Measurements from ENCODE around the gene HHAT.

The HHAT gene

DNA sequence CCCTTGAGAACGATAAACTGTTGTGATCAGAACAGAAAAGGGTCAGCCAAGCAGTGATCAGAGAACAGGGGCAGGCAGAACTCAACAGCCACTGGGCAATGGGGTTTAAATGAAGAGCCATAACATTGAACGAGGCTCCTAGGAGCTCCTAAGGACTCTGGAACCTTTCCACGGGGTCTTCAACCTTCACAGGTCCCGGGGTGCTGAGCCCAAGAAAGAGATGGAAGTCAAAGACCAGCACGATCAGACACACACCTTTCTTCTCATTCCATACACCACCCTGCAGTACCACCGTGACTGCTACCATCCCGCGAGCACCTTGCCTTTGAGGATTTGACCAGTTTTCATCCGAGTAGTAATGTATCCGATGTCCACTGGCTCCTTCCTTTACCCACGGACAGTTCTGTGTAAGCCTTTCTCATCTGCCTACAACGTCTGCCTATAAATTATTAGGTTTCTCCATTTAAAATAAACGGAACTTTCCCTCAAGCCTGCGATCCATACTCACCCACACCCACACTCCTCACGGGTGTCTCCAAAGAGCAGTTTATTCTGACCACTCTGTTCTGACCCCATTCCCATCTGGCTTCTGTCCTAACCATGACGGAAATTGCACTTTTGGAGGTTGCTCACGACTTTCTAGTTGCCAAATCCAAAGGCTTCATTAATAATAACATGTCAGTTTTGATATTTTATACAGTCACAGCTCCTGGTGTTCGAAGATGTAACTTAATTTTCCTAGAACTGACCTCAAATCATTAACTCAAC is 16.8 kb upstream of the HHAT start:
- H3K4me3 ChIP-seq (ENCODE audit: low read depth, low read length): no peak overlapping the region
- DNase-seq (ENCODE audit: low read depth): no peak

DNA sequence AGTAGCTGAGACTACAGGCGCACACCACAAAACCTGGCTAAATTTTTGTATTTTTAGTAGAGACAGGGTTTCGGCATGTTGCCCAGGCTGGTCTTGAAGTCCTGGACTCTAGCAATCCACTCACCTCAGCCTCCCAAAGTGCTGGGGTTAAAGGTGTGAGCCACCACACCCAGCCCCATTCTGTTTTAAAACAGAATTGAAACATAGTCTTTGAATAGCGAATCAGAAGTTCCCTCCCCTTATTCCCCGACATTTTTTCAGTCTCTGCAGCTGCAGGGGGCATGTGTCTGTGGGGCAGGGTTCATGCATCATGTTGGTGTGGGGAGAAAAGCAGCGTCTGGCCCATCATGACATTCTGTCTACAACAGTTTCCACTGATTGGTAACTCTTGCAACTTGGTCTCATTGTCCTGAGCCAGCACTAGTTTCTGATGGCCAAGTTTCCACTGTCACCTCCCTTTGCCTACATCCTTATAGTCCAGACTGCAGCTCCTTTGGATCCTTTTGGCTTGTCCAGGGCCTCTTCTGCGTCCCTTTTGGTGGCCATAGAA is 15.6 kb upstream of the HHAT start:
- DNase-seq (ENCODE audit: low read depth): no peak
- H3K4me3 ChIP-seq (ENCODE audit: low read depth, low read length): no peak overlapping the region

DNA sequence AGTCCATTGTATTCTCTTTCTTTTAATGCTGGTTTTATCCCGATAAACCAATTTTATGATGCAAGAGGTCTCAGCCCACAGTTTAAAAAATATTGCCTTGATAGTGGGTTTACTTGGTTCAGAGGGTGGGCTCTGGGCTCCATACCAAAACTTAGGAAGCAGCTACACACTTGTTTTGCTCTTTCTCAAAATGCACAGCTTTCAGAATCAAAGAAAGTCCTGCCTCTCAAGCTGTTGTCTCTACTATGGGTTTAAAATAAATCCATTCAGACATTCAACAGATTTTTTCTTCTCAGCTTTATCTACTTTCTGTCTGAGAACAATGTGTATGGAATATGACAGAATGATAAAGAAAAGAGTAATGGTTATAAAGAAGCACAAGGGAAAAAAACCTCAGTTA is 14.8 kb upstream of the HHAT start:
- no peak for DNase-seq (ENCODE audit: low read depth)

DNA sequence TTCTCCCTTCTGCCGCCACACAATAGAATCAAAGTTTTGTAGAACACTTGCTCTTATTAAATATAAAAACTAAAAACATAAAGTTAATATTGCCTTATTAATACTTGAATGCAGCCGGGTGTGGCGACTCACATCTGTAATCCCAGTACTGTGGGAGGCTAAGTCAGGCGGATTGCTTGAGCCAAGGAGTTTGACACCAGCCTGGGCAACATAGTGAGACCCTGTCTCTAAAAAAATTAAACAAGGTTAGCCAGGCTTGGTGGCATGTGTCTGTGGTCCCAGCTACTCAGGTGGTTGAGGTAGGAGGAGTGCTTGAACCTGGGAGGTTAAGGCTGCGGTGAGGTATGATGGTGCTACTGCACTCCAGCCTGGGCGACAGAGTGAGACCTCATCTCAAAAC is 13.2 kb upstream of the HHAT start:
- H3K4me3 ChIP-seq (ENCODE audit: low read depth, low read length): no peak overlapping the region

More for the DNA sequence above, 14.8 kb upstream of the HHAT start:
- no peak overlapping the region for H3K4me3 ChIP-seq (ENCODE audit: low read depth, low read length)

DNA sequence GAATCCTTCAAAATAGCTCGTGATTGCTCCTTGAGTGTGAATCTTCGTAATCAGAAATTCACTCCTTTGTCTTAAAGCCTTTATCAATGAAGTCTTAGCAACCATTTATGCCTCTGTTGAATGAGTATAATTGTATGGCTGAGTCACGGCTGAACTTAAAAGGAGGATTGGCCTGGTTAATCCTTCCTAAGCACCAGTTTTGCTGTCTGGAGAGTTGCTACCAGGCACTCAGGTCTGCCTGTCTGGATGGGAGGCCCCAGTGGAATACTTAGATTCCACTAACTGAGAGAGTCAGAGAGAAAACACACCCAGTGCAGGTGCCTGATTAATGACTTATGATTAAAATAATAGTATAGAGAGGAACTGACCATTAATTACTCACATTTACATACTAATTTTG is 7.6 kb upstream of the HHAT start:
- no peak overlapping the region for H3K4me3 ChIP-seq (ENCODE audit: low read depth, low read length)
- DNase-seq (ENCODE audit: low read depth): no peak

More for the DNA sequence above, 13.2 kb upstream of the HHAT start:
- DNase-seq (ENCODE audit: low read depth): no peak

DNA sequence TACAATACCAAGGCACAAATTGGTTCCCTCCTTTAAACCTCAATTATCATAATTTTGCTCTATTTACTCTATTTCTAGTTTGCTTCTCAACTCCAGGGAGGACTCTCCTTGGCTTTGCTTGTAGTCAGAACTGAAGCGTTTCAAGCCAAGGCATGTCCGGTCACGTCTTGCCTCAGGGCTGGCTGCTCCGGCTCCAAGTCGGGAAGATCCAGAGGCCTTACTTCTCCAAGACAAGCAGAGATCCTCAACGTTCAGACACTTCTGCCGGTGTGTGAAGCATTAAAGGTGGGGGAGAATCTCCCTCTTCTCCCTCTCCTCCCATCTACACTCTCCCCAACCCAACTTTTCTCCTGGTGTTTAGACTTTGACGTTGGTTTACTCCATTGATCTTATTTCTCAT is 7.2 kb upstream of the HHAT start:
- H3K4me3 ChIP-seq (ENCODE audit: low read depth, low read length): no peak overlapping the region
- no peak for DNase-seq (ENCODE audit: low read depth)

DNA sequence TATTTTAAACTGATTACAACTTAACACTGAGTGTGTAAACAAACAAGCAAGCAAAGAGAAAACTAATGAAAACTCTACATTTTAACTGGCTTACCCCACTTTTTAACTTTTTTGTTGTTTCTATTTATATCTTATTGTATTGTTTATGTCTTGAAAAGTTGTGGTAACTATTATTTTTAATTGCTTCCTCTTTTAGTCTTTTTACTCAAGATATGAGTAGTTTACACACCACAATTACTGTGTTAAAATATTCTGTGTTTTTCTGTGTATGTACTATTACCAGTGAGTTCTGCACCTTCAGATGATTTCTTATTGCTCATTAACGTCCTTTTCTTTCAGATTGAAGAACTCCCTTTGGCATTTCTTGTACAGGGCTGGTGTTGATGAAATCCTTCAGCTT is 4.7 kb upstream of the HHAT start:
- no peak for DNase-seq (ENCODE audit: low read depth)
- no peak overlapping the region for H3K4me3 ChIP-seq (ENCODE audit: low read depth, low read length)

DNA sequence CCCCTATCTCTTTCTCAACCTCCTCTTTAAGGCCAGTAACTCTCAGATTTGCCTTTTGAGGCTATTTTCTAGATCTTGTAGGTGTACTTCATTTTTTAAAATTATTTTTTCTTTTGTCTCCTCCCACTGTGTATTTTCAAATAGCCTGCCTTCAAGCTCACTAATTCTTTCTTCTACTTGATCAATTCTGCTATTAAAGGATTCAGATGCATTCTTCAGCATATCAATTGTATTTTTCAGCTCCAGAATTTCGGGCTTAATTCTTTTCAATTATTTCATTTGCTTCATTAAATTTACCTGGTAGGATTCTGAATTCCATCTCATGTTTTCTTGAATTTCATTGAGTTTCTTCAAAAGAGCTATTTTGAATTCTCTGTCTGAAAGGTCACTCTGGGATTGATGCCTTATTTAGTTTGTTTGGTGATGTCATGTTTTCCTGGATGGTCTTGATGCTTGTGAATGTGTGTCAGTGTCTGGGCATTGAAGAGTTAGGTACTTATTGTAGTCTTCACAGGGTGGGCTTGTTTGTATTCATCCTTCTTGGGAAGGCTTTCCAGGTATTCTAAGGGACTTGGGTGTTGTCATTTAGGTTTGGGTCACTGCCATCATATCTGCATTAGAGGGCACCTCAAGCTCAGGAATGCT is 3.6 kb upstream of the HHAT start:
- no peak overlapping the region for H3K4me3 ChIP-seq (ENCODE audit: low read depth, low read length)
- no peak for DNase-seq (ENCODE audit: low read depth)

DNA sequence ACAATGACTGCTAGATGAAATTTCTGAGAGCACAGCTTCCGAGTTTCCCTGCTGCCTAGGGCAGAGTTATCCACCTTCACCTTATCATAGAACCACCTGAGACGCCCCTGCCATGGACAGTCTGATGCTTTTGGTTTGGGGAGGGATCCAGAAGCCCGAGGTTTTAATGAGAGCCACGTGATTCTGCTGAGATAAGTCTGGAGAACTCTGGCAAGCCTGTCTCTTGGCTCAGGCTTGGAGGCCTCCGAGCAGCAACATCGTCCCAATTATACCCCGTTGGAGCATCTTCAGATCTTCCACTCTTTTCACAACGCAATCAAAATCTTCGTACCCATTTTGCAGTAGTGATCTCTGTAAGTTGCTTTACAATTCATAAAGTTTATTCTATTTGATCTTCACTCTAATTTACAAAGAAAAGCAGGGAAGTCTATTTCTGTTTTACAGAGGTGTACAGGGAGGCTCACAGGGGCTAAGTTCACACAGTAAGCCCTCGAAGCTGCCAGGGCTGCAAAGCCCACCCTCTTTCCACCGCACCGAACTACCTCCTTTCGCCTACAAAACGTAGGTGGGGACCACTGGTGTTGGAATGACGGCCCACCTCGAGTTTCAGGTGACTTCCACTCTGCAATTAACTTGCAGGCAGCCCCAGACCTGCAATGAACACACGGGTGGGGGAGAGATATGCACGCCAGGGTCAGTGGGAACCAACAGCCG is 513 bp upstream of the HHAT start:
- peak overlapping the region; percentile 61 for H3K4me3 ChIP-seq (ENCODE audit: low read depth, low read length)
- no peak for DNase-seq (ENCODE audit: low read depth)

DNA sequence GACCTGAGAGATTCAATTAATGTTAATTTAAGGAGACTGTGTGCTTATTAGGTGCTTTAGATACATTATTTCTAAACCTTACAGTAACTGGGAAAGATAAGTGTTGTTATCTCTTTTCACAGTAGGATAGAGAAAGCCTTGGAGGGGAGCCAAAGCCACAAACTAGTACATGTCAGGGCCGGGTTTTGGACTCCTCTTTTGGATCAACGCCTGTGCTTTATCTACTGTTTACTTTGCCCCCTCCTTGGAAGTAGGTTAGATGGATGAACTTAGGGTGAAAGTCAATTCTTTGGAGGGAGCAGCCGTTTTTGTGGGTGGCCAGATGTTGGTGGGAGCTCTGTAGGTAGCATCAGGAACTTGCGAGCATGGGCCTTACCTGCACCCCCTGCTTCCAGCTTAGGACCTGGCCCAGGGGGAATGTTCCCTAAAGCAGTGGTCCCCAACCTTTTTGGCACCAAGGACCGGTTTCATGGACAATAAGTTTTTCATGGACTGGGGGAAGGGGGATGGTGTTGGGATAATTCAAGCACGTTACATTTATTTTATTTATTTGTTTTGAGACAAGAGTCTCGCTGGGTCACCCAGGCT is 1.7 kb downstream of the HHAT start:
- DNase-seq (ENCODE audit: low read depth): no peak
- H3K4me3 ChIP-seq (ENCODE audit: low read depth, low read length): no peak overlapping the region

DNA sequence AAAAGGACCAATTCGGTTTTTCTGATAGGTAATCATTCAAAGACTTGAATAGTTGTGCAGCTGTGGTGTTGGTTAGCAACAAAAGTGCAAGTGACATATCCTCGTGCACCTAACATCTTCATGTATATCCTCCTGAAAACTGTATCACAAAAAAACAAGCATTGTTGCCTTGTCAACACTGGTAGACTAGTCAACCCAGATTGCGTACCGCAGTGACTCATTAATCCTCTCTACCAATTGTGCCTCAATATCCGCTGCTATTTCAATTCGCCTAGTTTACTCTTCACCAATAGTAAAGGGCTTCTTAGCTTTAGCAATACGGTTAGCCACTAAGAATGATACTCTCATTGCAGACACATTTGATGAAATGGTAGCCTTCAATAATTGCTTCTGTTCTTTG is 3.5 kb downstream of the HHAT start:
- no peak overlapping the region for H3K4me3 ChIP-seq (ENCODE audit: low read depth, low read length)
- DNase-seq (ENCODE audit: low read depth): no peak

DNA sequence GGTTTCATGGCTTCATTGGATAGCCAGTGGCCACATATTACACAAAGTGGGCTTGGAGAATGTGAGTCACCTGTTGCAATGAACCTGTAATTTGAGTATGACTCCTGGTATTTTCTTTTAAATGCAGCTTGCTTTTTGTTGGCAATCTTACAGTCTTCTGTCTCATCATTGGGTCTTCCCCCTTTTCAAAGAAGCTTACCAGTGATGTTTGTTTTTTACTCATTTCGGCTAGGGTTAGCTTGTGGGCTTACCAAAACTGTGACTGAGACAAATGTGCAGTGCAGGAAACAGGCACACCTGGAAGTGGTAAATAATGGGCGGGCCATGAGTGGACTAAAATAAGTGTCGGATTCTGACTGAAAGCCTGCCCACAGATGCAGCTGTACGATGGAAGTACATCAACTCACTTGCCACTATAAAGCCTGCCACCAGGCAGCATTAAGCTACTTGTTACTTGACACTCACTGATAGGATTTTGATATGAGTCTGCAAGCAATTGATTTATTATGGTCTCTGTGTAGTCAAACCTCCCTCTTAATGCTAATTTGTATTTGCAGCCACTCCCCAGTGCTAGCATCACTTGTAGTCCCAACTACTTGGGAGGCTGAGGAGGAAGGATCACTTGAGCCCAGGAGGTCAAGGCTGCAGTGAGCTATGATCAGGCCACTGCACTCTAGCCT is 4.2 kb downstream of the HHAT start:
- no peak for DNase-seq (ENCODE audit: low read depth)
- H3K4me3 ChIP-seq (ENCODE audit: low read depth, low read length): no peak overlapping the region

DNA sequence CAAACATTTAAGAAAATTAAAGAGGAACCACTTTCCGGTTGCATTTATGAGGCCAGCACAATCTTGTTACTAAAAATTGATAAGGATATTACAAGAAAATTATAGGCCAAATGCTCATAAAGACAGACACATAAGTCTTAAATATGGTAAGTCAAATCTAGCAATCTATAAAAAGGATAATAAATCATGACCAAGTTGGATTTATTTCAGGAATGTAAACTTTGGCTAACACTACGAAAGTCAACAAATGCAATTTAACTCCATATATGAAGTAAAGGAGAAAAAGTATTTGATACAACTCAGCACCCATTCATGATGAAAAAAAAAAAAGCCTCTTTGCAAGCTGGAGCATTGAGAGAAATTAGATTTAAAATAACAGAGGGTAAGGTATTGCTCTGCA is 6.3 kb downstream of the HHAT start:
- no peak for DNase-seq (ENCODE audit: low read depth)
- no peak overlapping the region for H3K4me3 ChIP-seq (ENCODE audit: low read depth, low read length)

DNA sequence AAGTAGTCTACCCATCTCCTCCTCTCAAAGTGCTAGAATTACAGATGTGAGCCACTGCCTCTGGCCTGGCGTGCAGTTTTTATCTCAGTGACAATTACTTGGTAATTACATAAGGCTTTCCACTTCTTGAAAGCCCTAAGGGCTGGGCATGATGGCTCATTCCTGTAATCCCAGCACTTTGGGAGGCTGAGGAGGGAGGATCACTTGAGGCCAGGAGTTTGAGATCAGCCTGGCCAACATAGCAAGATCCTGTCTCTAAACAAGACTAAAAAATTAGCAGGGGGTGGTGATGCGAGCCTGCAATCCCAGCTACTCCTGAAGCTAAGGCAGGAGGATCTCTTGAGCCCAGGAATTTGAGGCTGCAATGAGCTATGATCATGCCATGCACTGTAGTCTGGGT is 7.7 kb downstream of the HHAT start:
- no peak for DNase-seq (ENCODE audit: low read depth)
- H3K4me3 ChIP-seq (ENCODE audit: low read depth, low read length): no peak overlapping the region

DNA sequence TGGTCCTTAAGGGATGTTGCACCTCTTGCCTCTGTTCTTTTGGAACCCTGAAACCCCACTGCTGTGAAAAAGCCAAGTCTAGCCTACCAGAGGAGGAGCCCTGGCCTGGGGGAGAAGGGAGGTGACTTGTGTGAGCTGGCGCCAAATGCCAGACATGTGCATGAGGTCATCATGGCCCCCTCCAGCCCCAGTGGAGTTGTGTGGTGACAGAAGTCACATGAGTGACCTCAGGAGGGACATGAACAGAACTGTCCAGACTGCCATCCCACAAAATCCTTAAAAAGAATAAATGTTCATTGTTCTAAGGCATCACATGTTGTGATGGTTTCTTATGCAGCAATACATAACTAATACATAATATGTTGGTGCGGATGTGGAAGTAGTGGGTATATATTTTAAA is 10.8 kb downstream of the HHAT start:
- DNase-seq (ENCODE audit: low read depth): no peak
- H3K4me3 ChIP-seq (ENCODE audit: low read depth, low read length): no peak overlapping the region

DNA sequence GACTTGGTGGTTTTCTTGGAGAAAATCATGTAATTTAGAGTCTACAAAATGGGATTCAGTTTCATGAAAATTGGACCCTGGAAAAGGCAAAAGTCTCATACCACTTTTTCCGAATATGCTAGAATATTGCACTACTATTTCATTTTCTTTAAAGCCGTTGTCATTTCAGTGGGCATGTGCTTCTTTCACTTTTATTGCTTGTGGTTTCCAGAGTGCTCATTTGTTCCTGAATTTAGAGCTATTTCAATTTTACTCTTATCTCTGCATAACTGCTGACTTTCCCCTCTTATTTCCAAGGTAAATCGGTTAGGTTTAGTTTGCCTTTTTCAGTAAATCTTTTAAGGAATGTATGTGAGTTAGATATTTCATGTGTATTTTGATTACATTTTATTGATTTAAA is 11.6 kb downstream of the HHAT start:
- H3K4me3 ChIP-seq (ENCODE audit: low read depth, low read length): no peak overlapping the region
- no peak for DNase-seq (ENCODE audit: low read depth)

DNA sequence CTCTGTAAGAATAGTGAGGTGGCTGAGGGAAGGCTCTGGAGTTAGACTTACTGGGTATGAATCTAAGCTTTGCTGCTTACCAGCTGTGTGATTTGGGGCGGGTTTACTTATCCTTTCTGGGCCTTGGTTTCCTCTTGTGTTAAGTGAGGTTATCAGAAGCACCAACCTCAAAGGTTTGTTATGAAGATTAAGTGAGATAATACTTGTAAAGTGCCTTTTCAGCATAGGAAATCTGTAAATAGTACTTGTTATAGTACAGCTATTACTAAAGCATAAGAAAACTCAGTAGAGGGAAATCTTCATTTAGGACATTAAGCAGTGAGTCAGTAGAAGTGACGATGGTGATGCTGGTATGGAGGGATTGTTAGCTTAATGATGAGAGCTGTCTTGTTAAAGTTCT is 12.1 kb downstream of the HHAT start:
- no peak for DNase-seq (ENCODE audit: low read depth)
- no peak overlapping the region for H3K4me3 ChIP-seq (ENCODE audit: low read depth, low read length)

DNA sequence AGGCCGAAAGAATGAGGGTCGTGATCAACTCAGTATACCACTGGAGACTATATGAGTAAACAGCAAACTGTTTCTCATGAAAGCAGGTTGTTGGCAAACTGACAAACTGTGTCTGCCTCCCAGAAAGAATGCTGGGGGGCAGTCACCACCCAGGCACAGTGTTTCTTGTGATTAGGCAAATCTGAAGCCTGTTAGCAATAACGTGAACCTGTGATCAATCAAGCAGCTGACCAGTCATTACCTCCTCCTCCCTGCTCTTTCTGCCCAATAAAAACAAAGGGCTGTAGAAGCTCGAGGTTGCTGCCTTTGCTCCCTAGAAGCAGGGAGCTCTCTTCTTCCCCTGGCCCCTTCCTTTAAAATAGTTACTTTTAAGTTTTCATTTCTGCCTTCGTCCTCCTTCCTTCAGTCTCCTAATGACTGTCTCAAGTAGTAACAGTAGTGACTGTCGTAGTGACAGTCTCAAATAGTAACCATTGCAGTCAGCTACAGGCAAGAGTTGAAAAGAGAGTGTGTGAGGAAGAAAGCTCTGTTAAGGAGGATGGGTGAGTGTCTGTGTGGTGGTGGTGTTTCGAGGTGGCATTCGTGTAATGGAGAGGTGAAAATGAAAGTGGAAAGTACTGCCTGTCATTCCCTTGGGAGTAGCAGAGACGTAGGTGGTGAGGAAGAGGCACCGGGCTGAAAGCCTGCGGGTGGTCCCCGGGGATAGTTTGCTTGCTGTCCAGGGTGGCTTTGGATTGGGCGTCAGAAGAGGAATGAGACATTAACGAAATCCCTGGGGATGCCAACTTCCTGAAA is 14.5 kb downstream of the HHAT start:
- no peak for DNase-seq (ENCODE audit: low read depth)
- no peak overlapping the region for H3K4me3 ChIP-seq (ENCODE audit: low read depth, low read length)

DNA sequence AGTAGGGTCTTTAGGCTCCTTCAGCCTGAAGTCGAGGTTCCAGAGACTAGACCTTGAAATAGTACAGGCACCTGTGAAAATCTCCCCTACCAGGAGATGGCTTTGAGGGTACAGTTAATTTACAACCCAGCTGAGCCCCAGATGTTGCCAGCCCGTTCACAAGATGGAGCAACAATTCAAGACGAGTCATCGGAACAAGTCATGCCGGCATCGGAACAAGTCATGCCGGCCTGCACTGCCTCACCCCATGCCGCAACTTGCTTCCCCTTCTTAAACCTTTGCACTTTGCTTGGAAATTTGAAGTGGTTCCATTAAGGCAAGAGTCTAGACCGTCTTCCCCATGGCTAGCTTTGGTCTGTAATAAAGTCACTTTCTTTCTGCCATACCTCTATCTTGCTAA is 16.0 kb downstream of the HHAT start:
- DNase-seq (ENCODE audit: low read depth): no peak
- H3K4me3 ChIP-seq (ENCODE audit: low read depth, low read length): no peak overlapping the region
